IPS DF 6.9 (cell line): ENCODE results near the gene TENT5A.

ENCODE experiments used
- DNase-seq: peaks from one replicate; pipeline ENCODE4 v3.0.0-alpha.2; 2013; ENCODE audit warnings: low read depth, low spot score
- H3K27ac ChIP-seq: one replicate; pipeline ENCODE4 v1.5.1; 2013; ENCODE audit warnings: low read length, control low read depth
- H3K27me3 ChIP-seq: 2 replicates; pipeline ENCODE4 v1.6.1; 2013; ENCODE audit warnings: mild to moderate bottlenecking, low read length; ENCODE audit not compliant: control insufficient read depth, insufficient read depth
- H3K36me3 ChIP-seq: 2 replicates; pipeline ENCODE4 v1.6.1; 2013; ENCODE audit warnings: low read length; ENCODE audit not compliant: control insufficient read depth, insufficient read depth
- H3K4me1 ChIP-seq: 2 replicates; pipeline ENCODE4 v1.6.1; 2013; ENCODE audit warnings: low read length; ENCODE audit not compliant: control insufficient read depth, insufficient read depth
- H3K4me3 ChIP-seq: 2 replicates; pipeline ENCODE4 v1.5.1; 2013; ENCODE audit warnings: mild to moderate bottlenecking, low read length
- H3K9me3 ChIP-seq: 2 replicates; pipeline ENCODE4 v1.6.1; 2013; ENCODE audit warnings: low read length, inconsistent platforms; ENCODE audit not compliant: control insufficient read depth, insufficient read depth
- whole genome bisulfite sequencing: extraction: QIAGEN DNeasy Blood & Tissue Kit; methylation state at CpG from one replicate; pipeline ENCODE4 v1.1.7; 2013; ENCODE audit warnings: mixed read lengths, missing lambda C conversion rate; ENCODE audit not compliant: insufficient read length, insufficient coverage; 5-methylcytosine and 5-hydroxymethylcytosine counted together

TENT5A gene

DNA sequence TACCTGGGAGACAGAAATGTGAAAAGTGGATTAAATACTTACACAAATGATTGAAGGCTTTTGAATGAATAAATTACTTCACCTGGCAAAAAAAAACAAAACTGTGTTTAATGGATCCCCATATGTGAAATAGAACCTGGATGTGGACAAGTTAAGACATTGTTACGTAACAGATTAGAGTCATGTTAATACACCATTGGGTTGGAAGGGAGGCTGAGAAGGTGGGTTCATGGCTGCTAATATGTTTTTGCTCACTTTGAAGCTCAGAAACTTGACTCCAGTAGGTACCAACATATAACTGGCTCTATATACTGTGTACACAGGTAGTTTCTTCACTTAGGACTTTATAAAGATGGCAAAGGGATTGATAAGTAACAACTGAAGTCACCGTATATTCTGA lies 21.4 kb upstream of the TENT5A start:
- H3K9me3 ChIP-seq = no peaks in the 10 kb centered on the region
- no peak for DNase-seq
- no CpG with 5 or more reads among the region's 2 CpGs for WGBS
- H3K36me3 ChIP-seq = no peaks in the 10 kb centered on the region
- no peaks in the 10 kb centered on the region for H3K27me3 ChIP-seq
- no peak overlapping the region for H3K4me3 ChIP-seq
- no peaks in the 10 kb centered on the region for H3K4me1 ChIP-seq
- H3K27ac ChIP-seq = no peak overlapping the region

DNA sequence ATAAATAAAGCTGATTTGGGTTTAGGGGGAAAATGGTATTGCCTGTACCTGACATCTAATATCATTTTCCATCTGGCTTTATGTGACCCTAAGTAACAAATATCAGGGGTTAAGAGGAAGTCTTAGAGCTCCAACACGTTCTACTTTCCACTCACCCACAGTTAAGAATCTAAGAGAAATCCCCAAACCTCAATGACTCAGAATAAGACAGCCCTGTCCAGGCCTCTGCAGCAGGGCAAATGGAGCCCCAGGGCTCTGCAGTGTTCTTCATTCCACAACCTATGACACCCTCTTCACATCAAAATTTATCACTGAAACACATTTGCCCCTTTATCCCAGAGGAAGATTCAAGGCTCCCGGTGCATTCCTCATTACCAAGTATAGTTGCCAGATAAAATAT lies 20.3 kb upstream of the TENT5A start:
- no peak overlapping the region for H3K4me3 ChIP-seq
- no peaks in the 10 kb centered on the region for H3K36me3 ChIP-seq
- no peaks in the 10 kb centered on the region for H3K4me1 ChIP-seq
- no peaks in the 10 kb centered on the region for H3K9me3 ChIP-seq
- no peak overlapping the region for H3K27ac ChIP-seq
- H3K27me3 ChIP-seq = no peaks in the 10 kb centered on the region
- DNase-seq = no peak
- WGBS = no CpG with 5 or more reads among the region's 2 CpGs

DNA sequence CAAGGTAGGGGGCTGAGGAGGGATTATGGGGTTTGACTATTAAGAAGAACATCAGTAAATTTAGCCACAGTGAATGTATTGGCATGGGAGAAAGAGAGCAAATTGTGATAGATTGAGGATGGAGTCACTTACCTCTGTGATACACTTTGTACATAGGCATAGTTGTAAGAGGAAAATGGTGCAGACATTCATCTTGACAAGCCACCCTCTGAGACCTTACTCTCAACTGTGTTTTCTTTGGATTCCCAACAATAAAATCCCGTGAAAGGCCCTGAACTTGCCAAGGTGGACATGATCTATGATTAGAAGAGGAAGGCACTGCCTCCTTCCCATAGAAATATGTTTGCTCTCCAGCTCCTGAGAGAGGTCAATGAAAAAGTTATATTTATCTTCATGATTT lies 18.6 kb upstream of the TENT5A start:
- Histone ChIP-seq H3K4me3 (no peak overlapping the region), H3K27me3 (no peaks in the 10 kb centered on the region), H3K36me3 (no peaks in the 10 kb centered on the region), H3K4me1 (no peaks in the 10 kb centered on the region), H3K27ac (no peak overlapping the region), H3K9me3 (no peaks in the 10 kb centered on the region)
- no CpG with 5 or more reads among the region's 1 CpG for WGBS
- no peak for DNase-seq

DNA sequence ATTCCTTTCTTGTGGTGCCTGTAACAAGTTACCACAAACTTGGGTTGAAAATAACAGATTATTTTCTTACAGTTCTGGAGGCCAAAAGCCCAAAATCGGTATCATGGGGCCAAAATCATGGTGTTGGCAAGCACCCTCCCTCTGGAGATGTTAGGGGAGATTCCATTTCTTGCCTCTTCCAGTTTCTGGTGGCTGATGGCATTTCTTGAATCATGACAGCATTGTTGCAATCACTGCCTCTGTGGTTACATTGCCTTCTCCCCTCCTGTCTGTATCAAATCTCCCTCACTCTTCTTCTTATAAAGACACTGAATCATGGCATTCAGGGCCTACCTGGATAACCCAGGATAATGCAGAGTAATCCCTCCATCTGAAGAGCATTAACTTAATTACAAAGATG lies 17.9 kb upstream of the TENT5A start:
- WGBS = no CpG with 5 or more reads among the region's 1 CpG
- no peak for DNase-seq
- no peaks in the 10 kb centered on the region for H3K36me3 ChIP-seq
- H3K4me1 ChIP-seq = no peaks in the 10 kb centered on the region
- no peaks in the 10 kb centered on the region for H3K27me3 ChIP-seq
- no peaks in the 10 kb centered on the region for H3K9me3 ChIP-seq
- no peak overlapping the region for H3K4me3 ChIP-seq
- no peak overlapping the region for H3K27ac ChIP-seq

DNA sequence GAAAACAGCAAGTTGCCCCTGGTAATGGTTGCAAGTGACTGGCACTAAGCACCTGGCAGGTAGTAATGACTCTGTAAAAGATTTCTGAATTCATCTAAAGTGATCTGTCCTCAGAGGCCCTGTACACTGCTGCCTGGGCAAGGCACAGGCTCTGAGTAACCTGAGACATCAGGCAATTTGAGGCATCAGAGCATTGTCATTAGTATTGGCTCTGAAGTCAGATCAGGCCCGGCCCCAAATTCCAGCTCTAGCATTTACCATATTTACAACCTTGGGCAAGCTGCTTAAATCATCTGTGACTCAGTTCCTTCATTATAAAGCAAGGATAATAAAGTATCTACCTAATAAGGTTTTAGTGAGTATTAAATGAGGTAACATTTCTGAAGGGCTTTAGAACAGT lies 17.3 kb upstream of the TENT5A start:
- H3K4me3 ChIP-seq = no peak overlapping the region
- no peak for DNase-seq
- WGBS = no CpG with 5 or more reads among the region's 1 CpG
- no peaks in the 10 kb centered on the region for H3K27me3 ChIP-seq
- no peak overlapping the region for H3K27ac ChIP-seq
- no peaks in the 10 kb centered on the region for H3K9me3 ChIP-seq
- no peaks in the 10 kb centered on the region for H3K4me1 ChIP-seq
- H3K36me3 ChIP-seq = no peaks in the 10 kb centered on the region

DNA sequence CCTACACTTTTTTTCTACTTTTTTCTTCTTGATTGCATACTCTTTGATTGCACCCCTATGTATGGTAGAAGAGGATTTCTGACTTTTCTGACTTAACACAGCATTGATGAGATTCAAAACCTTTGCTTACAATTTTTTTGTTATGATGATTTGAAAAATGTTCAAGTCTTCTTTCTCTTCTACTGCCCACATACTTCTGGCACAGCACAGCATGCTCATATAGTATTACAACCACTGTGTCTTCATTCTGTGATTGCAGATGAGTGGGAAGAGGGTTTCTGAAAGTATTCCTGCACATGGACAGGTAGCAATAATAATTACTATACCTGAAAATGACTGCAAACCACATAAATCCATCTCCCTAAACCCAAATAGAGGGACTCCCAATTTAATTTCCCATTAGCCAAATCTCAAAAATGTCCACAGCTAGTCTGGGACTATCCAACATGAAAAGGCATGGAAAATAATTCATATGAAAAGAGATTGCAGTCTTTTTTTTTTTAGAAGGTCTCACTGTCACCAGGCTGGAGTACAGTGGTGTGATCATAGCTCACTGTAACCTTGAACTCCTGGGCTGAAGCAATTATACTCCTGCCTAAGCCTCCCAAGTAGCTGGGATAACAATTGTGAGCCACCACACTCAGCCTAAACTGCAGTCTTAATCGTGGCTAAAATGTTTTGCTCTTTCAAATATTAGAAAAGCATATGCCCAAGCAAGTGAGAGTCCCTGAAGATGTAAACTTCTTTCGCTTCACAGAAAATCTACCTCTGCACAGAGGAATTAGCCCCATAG lies 15.9 kb upstream of the TENT5A start:
- no peak for DNase-seq
- Histone ChIP-seq H3K4me3 (no peak overlapping the region), H3K4me1 (no peaks in the 10 kb centered on the region), H3K27ac (no peak overlapping the region), H3K27me3 (no peaks in the 10 kb centered on the region), H3K36me3 (no peaks in the 10 kb centered on the region), H3K9me3 (peaks cover 1% of the 10 kb centered on the region; the same call in 1 of the 2 replicates)
- no CpG with 5 or more reads among the region's 2 CpGs for WGBS

DNA sequence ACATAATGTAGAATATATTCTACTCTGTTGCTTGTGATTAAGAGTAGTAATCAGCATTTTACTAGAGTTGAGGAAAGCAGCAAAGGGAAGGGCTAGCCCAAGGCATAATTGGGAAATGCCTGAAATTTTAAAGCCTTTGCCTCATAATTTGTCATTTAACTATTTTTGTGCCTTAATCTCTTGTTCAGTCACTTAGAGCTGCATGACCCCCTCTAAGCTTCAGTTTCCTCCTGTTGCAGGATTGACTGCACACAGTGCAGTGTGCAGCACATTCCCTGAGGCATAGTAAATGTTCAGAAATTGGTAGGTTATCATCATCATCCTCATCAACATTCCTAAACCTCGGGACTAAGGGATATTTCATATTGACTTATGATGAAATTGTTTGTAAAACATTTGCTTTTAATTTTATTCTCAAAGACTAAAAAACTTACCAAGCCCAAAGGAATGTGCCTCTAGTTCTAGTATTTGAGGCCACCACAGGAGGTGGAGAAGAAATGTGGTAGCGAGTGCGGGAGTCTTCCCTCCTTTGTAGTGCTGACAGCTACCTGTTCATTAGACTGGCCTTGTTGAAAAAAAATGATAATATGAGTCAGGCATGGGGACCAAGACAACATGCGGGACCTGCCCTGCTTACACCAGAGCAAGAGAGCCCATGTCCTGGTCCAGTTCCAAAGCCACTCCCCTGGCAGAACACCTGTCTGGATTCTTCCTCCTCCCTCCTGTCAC lies 14.8 kb upstream of the TENT5A start:
- no peak for DNase-seq
- H3K27me3 ChIP-seq = no peaks in the 10 kb centered on the region
- H3K4me3 ChIP-seq = no peak overlapping the region
- peaks cover 1% of the 10 kb centered on the region; the same call in 1 of the 2 replicates for H3K9me3 ChIP-seq
- H3K36me3 ChIP-seq = no peaks in the 10 kb centered on the region
- H3K4me1 ChIP-seq = no peaks in the 10 kb centered on the region
- WGBS = no CpG with 5 or more reads among the region's 4 CpGs
- H3K27ac ChIP-seq = no peak overlapping the region

DNA sequence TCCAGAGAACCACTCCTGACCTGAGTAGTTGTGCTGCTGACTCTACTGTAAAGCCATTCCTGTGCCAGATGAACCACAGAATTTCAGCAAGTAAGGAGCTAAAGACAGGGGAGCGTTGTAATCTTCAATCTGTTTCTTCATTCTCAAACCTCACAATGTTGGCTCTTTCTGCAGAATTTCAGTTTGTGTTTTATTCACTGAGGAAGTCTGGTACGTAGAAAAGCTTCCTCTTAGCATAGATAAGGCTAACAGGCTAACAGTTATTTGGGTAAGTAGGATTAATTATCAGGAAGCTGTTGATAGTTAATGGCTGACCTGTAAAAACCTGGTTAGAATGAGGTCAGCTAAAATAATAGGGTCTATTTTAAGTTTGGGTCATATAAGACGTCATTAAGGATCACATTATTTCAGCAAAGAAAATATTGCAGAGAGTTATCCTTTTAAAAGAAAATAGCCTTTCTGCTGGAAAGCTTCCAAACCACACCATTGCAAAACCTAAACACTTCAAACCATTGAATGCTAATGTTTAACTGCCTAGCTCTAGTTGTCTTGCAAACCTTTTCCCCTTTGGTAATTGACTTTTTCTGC lies 14.1 kb upstream of the TENT5A start:
- WGBS = no CpG with 5 or more reads among the region's 3 CpGs
- DNase-seq = no peak
- Histone ChIP-seq H3K4me3 (no peak overlapping the region), H3K9me3 (peaks cover 1% of the 10 kb centered on the region; the same call in 1 of the 2 replicates), H3K27me3 (no peaks in the 10 kb centered on the region), H3K36me3 (no peaks in the 10 kb centered on the region), H3K27ac (no peak overlapping the region), H3K4me1 (no peaks in the 10 kb centered on the region)

DNA sequence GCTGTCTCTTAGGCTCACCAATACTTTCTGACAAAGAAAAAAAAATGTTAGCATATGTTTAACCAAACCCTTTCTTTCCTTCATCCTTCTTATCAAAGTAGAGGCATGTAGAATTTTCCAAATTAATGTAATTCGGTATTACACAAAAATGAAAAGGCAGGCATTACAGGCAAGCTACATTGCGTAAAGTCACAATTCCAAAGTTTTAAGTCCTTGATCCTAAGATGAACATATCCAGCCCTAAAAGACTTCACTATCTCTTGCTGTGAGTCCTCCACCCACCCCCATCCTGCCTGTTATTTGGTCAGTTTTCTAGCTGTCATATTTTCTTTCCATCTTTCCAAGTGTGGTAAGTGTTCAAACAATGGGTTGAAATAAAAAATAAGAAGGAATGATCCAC lies 12.1 kb upstream of the TENT5A start:
- DNase-seq = no peak
- no peaks in the 10 kb centered on the region for H3K36me3 ChIP-seq
- WGBS = no CpG with 5 or more reads among the region's 2 CpGs
- H3K4me1 ChIP-seq = no peaks in the 10 kb centered on the region
- H3K9me3 ChIP-seq = peaks cover 1% of the 10 kb centered on the region; the same call in 1 of the 2 replicates
- H3K27ac ChIP-seq = no peak overlapping the region
- H3K4me3 ChIP-seq = no peak overlapping the region
- no peaks in the 10 kb centered on the region for H3K27me3 ChIP-seq

DNA sequence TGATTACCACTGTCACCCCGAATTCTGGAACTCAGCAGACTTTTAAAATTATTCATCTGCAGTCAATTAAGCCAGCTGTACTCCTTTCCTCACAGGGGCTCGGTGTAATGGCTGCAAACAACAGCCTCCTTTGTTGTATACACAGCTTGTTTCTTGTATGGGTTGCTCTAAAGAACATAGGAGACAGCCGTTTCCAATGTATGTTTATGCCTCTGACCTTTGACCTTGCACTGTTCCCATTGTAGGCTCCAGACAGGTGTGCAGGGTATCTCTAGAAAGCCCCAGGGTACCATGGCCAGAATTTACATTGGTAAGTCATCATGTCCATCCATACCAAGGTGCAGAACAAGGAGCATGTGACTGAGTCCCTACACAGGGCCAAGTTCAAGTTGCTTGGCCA lies 11.5 kb upstream of the TENT5A start:
- no CpG with 5 or more reads among the region's 3 CpGs for WGBS
- Histone ChIP-seq H3K9me3 (peaks cover 1% of the 10 kb centered on the region; the same call in 1 of the 2 replicates), H3K36me3 (no peaks in the 10 kb centered on the region), H3K27ac (no peak overlapping the region), H3K27me3 (no peaks in the 10 kb centered on the region), H3K4me1 (no peaks in the 10 kb centered on the region), H3K4me3 (no peak overlapping the region)
- DNase-seq = no peak
